HG03045 (cell line): ENCODE results near the gene CPA3.
A peak's percentile ranks its signal among the peaks of the same experiment; 100 is the strongest.

Experiments
- ATAC-seq: cut with Tn5 transposase; IDR thresholded peaks from one replicate; pipeline ENCODE4 v1.9.1; 2021; ENCODE audit warnings: mild to moderate bottlenecking, moderate library complexity; ENCODE audit not compliant: unreplicated experiment

The CPA3 gene

DNA sequence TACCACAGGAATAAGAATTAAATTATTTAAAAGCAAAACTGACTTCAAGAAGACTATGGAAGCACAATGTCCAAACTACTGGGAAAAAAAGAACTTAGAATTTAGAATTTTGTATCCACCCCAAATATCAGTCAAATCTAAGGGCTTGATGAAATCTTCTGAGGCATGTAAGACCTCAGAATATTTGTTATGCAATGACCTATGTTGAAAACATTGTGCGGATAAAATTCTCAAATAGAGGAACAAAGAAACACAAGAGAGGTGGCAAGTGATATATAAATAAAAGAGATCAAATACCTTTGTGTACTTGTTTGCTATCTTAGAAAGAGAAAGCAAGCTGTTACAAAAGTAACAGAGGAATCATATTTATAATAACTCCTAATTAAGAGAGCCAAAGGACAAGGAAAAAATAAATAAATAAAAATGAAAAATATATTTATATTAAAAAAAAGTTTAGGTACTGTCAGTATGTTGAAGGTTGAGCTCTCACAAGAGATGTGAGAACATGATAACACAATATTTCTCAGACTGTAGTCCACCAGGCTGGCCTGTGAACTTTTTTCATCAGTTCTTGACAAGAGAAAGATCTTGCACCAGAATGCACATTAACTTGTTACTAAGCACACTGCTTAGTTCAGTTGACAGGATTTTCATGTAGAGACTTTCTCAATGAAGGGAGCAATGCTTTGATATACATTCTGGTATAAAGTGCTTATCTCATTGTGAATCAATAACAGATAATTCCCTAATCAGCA, 50.0 kb downstream of the CPA3 start:
- no peak for ATAC-seq

DNA sequence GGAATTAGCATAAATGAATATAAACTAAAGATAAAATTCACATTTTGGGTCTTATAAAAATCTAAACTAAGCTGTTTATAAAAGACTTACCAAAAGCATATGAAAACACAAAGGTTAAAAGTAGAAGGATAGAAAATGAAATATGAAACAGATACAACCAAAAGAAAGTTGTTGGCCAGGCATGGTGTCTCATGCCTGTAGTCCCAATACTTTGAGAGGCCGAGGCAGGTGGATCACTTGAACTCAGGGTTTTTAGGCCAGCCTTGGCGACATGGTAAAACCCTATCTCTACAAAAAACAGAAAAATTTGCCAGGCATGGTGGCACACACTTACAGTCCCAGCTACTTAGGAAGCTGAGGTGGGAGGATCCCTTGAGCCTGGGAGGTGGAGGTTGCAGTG, 51.0 kb downstream of the CPA3 start:
- ATAC-seq = no peak

DNA sequence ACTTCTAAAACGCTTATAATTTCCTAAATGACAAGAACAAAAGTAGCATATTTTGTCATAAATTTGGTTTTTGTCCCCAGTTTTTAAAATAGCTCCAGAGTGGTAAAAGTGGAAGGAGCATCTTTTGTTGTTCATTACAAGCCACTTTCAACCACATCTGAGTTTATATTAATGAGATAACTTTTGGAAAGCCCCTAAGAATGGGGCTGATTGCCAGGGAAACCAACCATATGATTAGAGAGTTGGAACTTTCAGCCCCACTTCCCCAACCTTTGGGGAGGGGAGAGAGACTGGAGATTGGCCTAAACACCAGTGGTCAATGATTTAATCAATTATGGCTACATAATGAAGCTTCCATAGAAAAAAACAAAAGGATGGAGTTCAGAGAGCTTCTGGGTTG, 57.4 kb downstream of the CPA3 start:
- ATAC-seq = no peak

GRCh38 chr3:148923592-148923991, 58.5 kb downstream of the CPA3 start:
- peak; percentile 50 for ATAC-seq

- ATAC-seq = no peak
Observed at GRCh38 chr3:148924562-148924961, 59.5 kb downstream of the CPA3 start.

GRCh38 chr3:148925845-148926244, 60.7 kb downstream of the CPA3 start:
- ATAC-seq = no peak

DNA sequence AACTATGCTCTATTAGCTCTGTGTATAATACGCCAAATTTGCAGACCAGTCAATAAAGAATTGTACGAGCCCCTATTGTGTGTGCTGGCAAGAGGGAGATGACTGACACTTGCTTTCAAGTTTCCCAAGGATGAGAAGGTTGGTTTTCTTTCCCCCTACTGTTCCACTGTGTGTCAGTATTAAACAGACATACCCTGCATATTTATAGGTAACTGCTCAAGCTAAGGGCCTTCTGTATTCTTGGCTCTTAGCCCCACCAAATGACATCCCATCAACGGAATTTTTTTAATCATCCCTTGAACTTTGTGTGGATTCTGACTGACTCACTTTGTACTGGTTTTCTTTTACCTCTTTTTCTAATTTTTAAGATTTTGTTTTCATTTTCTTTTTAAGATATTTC, 65.7 kb downstream of the CPA3 start:
- no peak for ATAC-seq

DNA sequence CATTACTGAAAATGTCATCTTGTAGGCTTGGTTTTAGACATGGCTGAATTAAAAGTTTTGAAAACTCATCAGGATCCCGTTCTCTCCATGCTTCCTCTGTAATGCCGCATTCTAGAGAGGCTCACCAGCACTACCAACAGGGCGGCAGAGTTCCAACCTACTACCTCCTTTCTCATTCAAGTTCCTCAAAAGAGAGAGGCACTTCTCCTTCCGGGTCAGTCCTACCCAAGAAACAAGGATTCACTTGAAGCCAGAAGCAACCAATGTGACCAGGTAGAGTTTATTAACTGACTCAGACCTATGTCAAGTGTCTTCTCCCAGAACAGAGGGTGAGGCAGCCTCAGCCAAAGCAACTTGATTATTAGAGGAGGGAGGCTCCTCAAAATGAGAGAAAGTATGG, 66.5 kb downstream of the CPA3 start:
- ATAC-seq = no peak

DNA sequence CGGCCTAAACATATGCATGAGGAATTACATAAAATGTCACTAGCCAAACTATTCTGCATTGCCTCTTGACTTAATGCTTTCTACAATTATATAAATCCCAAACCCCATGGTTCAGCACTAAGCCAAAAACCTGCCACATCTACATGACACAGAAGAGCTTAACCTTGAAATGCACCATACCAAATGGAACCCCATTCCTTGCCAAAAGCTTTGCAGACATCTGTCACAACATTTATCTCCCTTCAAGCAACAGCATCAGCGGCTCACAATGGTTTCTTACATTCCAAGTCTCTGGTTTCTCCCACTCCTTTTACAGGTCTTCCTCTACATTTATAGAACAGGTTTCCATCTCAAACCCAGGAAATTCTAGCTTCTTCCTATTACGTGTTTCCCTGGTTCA, 67.9 kb downstream of the CPA3 start:
- ATAC-seq = no peak

DNA sequence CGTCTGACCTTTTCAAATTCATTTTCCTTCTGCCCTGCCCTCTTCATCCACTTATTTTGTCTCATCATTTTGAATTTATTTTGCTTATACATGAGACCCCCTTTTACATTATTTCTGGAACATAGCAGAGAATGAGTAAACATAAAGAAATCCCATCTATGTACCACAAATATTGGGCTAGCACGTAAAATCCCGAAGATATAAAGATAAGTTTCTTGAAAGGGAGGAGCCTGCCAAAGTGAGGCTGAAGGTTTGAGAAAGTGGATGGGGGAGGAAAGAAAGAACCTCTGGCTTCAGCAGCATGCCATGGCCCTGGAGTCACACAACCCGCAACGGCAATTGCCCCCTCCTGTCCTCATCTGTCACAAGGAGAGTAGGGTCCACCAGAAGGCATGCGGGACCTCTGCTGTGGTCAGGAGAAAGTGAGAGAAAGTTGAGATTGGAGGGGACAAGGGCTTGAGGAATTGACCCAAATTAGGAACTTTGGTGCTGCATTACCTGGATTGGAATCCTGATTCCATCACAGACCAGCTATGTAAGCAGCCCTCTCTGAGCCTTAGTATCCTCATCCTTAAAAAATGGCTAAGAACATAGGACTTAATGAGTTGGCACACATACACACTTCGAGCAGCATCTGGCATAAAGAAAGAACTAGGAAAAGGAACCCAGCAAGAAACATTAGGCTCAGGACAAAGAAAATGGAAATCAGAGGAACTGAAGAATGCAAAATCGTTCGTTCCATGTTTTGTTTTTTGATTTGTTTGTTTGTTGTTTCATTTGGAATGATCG, 72.6 kb downstream of the CPA3 start:
- no peak for ATAC-seq

GRCh38 chr3:148938306-148938705, 73.2 kb downstream of the CPA3 start:
- ATAC-seq = no peak

DNA sequence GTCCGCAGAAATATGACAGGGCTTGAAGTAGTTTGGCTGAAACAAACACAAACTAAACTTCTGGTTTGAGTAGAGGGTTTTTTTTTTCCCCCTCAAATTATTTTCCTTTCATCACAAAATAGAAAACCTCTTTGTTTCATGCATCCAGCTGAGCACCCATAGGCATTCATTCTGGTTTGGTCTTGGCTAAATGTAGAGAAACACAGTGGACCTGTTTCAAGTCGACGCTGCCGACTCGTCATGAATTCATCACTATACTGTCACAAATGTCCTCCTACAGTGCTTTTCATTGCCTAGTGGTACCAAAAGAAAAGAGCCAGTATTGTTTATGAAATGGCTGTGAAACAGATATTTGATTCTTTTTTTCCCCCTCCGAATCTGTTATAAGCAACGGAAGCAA, 73.8 kb downstream of the CPA3 start:
- ATAC-seq = no peak

- no peak for ATAC-seq
Observed at GRCh38 chr3:148940983-148941382, 75.9 kb downstream of the CPA3 start.

GRCh38 chr3:148943506-148944205, 78.6 kb downstream of the CPA3 start:
- ATAC-seq = peak; percentile 95

DNA sequence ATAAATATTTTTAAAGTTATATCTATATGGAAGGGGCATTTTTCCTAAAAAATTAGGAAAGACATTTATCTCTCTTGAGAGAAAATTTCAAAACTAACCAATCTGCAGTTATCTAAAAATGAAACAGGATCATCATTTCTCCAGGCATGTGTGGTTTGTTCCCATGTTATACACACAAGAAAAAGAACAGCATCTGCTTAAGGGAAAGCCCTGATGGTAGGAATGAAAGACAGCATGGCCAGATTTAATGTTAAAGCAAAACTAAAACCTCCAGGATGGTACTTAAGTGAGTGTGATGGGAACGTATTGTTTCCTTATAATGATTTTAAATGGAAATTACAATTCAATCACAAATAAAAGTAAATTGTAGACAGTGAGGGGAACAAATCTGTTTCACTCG, 80.0 kb downstream of the CPA3 start:
- no peak for ATAC-seq
